Measurements from ENCODE around the gene MGME1. TPM values are rescaled to one million over a fixed set of nuclear protein-coding genes. Genes with fewer than 3 reads are reported as not detected.

The MGME1 gene
- total RNA-seq, 4 donors from 2014 or later, result 5.8 to 12.3 (median 7.3) TPM

DNA sequence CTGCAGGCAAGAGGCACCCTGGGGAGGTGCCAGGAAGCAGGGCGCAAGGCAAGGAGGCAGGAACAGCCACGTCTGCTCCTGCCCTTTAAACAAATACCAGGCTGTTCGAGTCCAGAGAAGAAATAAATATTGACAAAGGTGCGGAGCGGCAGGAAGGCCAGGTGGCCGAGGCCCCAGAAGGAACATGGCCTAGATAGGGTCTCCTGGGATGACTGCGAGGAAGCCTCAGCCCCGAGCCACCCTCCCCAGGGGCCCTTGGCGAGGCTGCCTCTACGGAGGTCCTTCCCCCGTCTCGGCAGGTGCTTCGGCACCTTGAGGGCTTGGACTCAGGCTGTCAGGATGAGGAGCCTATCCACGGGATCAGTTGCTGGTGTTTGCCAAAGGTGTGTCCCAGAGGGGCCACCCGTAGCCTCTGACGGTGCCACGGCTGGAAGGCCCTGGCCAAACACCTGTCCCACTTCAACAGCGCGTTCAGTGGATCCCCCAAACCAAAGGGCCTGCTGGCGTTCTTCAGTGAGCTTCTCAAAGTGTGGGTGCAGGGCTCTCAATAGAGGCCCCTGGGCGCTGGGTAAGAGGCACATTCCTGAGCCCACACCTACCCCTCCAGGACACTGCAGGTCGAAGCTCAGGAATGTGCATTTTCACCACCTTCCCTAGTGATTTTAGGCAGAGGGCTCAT lies 40.0 kb upstream of the MGME1 start:
- ATAC-seq (ENCODE audit: low FRiP score) (no peak), DNase-seq (ENCODE audit: low spot score) (no peak)
- TF ChIP-seq, protein P1, sequence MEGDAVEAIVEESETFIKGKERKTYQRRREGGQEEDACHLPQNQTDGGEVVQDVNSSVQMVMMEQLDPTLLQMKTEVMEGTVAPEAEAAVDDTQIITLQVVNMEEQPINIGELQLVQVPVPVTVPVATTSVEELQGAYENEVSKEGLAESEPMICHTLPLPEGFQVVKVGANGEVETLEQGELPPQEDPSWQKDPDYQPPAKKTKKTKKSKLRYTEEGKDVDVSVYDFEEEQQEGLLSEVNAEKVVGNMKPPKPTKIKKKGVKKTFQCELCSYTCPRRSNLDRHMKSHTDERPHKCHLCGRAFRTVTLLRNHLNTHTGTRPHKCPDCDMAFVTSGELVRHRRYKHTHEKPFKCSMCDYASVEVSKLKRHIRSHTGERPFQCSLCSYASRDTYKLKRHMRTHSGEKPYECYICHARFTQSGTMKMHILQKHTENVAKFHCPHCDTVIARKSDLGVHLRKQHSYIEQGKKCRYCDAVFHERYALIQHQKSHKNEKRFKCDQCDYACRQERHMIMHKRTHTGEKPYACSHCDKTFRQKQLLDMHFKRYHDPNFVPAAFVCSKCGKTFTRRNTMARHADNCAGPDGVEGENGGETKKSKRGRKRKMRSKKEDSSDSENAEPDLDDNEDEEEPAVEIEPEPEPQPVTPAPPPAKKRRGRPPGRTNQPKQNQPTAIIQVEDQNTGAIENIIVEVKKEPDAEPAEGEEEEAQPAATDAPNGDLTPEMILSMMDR (IDR thresholded peaks at IDR 0.05), result no peak

DNA sequence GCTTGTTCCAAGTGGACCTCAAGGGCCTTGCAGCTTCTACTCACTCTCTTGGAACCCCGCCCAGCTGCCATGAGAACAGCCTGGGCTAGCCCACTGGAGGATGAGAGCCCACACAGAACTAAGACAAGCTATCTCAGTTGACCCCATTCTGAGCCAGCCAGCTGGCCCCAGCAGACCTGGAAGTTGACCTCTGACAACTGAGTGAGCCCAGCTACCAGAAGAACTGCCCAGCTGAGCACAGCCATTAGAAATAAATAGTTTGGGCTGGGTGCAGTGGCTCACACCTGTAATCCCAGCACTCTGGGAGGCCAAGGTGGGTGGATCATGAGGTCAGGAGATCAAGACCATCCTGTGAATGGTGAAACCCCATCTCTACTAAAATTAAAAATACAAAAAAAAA lies 37.3 kb upstream of the MGME1 start:
- DNase-seq (ENCODE audit: low spot score) (no peak), ATAC-seq (ENCODE audit: low FRiP score) (no peak)
- TF ChIP-seq, protein P1 (IDR thresholded peaks at IDR 0.05), result no peak

DNA sequence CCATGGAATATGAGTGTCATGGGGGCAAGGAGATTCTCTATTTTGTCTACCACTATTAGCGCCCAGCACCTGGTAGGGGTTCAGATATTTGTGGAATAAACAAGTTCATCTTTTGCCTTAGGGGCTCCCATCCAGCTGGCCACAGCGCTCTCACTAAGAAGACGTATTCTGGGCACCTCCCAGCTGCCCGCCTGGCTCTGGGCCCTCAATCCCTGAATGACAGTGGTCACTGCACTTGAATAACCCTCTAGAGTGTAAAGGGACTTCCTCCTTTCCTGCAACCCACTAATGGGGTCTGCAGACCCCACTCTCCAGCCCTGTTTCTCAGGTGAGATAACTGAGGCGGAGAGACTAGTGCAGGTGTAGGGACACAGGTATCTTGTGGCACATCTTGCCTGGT lies 36.4 kb upstream of the MGME1 start:
- DNase-seq (ENCODE audit: low spot score) (no peak), ATAC-seq (ENCODE audit: low FRiP score) (no peak)
- TF ChIP-seq, protein P1 (IDR thresholded peaks at IDR 0.05), result no peak

DNA sequence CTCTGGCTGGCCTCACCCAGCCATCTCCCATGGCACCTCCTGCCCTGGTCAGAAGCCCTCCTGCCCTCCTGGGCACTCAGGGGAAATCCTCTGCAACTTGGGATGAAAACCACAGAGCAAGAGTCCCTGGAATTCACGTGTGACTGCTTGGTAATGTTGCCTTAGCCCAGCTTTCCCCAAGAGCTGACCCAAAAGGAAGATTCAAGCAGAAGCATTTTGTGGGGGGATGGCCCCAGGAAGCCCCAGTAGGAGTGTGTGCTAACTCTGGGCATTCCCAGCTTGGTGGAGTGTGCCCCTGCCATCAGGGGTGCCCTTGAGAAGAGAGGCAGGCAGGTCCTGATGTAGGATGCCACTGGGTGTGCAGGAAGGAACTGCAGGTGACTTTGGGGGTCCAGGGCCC lies 35.7 kb upstream of the MGME1 start:
- no peak for ATAC-seq (ENCODE audit: low FRiP score)

DNA sequence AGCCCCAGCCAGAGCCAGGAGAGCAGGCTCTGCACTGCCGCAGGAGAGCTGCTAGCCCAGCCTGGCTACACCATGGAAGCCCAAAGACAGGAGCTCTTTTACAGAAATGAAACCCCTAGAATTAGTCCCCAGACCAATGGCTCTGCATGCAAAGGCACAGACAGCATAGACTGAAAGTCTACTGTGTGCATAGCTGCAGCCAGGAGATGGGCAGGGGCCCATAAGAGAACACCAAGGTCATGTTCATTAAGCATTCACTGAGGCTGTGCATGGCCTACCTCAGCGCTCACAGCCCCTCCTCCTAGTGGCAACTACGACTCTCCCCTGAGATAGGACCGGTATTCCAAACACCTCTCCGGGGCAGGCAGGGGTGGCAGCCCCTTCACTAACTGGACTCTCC lies 35.1 kb upstream of the MGME1 start:
- no peak for ATAC-seq (ENCODE audit: low FRiP score)
- TF ChIP-seq, protein P1 (IDR thresholded peaks at IDR 0.05), result no peak

More for the DNA sequence above, 35.7 kb upstream of the MGME1 start:
- DNase-seq (ENCODE audit: low spot score), result no peak
- TF ChIP-seq, protein P1 (IDR thresholded peaks at IDR 0.05), result no peak

DNA sequence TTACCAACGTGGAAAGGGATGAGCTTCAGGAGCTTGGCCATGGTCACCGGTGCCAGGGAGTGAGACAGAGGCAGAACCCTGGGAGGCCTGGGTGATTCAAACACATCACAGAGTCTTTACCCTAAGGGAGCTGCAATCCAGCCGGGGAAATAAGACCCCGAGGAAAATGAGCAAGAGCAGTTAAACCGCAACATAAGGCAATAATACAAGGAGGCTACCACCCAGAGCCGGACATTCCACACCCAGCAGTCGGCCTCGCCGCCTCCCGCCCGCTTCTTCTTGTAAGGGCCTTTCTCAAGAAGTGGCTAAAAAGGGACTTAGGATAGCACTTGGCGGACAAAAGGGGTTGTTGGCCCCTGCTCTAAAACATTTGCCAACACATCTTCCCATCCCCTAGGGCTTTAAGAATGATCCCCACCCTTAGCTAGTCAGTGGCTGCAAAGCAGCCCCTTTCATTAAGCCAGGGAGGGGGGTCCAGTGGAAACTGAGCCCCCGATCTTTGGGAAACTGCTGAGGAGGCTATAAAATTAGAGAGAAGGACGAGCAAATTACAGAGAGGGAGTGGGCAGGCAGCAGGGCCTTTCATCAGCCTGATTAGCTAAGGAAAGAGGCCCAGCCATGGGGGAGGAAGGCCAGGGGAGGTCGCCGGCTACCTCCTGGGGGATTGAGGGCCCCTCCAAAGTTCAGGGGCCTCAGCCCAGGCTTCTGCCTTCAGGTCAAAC lies 34.5 kb upstream of the MGME1 start:
- DNase-seq (ENCODE audit: low spot score) (no peak), ATAC-seq (ENCODE audit: low FRiP score) (no peak)
- TF ChIP-seq, protein P1 (IDR thresholded peaks at IDR 0.05), result no peak

More for the DNA sequence above, 35.1 kb upstream of the MGME1 start:
- DNase-seq (ENCODE audit: low spot score), result no peak

DNA sequence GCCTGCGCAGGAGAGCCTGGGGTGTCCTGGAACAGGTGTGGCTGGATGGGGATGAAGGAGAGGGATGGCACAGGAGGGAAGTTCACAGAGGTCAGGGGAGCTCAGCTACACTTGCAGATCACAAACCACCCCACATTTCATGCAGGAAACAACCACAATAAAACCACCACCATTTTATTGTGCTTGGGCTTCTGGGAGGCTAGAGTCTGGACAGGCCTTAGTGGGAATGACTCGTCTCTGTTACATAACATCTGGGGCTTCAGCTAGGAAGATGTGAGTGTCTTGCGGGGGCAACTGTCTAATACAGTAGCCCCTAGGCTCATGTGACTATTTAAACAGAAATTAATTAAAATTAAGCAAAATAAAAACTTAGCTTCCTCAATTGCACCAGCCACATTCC lies 33.6 kb upstream of the MGME1 start:
- no peak for ATAC-seq (ENCODE audit: low FRiP score)
- no peak for DNase-seq (ENCODE audit: low spot score)
- TF ChIP-seq, protein P1 (IDR thresholded peaks at IDR 0.05), result no peak

Data from omental fat pad (tissue), 4 donors.